ENCODE measurements around the gene VASH2.
"Not testable (repeated sequence)": the region's sequence is repeated elsewhere in the genome, so short reads cannot be mapped to it uniquely, and the experiment has no call there.

The VASH2 gene

DNA sequence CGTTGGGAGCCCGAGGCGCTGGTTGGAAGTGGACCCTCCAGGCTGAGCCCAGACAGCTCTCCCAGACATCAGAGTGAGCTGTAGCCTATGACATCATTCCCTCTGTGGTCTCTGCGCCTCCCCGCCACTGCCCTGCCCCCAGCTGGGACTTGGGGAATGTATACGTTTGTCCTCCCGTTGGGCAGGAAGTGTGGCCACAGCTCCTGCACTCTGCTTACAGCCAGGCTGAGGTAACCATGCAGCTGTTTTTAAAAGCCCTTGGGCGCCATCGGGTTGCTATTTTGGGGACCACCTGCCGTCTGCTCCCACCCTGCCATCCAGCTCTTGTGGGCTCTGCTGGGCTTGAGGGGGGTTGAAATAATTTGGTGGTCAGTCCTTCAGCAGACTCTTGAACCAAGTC, 7.8 kb downstream of the VASH2 start:
- no peak for FAIRE-seq

GRCh38 chr1:212959266-212960220, 9.2 kb downstream of the VASH2 start:
- no peak for FAIRE-seq

DNA sequence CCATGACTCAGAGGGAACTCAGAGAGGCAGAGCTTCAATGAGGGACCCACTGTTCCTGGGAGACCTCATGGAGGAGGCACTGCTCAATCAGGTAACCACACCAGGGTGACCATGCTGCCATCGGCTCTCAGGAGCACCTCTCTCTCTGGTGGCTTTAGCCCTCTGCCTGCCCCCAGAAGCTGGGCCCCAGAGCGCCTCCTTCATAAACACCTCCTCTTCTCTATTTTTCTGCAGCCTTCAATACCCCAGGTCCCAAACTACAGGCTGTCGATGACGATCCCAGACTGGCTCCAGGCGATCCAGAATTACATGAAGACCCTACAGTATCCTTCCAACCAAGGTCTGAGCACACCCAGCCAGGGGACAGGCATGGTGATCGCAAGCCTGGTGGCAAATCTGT, 10.6 kb downstream of the VASH2 start:
- FAIRE-seq = no peak

GRCh38 chr1:212962509-212962908, 12.2 kb downstream of the VASH2 start:
- FAIRE-seq = no peak

GRCh38 chr1:212964102-212964501, 13.8 kb downstream of the VASH2 start:
- FAIRE-seq = no peak

- FAIRE-seq = not testable (repeated sequence)
Observed at GRCh38 chr1:212964993-212965392, 14.7 kb downstream of the VASH2 start.

GRCh38 chr1:212966616-212967015, 16.3 kb downstream of the VASH2 start:
- FAIRE-seq = no peak

DNA sequence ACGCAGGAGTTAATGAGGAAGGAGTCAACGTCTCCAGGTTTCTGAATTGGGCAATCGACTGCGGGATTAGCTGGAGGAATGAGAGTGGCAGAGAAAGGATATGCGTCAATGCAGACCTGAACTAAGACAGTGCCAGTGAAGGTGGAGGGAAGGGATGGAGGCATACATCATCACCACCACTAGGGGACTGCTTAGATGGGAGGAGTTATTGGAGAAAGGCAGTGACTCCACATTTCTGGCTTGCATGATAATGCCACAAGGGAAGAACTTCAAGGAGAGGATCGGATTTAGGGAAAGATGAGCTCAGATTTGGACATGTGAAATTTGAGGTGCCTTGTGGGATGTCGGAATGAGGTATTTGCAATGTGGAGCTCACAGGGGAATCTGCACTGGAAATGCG, 17.5 kb downstream of the VASH2 start:
- FAIRE-seq = no peak

DNA sequence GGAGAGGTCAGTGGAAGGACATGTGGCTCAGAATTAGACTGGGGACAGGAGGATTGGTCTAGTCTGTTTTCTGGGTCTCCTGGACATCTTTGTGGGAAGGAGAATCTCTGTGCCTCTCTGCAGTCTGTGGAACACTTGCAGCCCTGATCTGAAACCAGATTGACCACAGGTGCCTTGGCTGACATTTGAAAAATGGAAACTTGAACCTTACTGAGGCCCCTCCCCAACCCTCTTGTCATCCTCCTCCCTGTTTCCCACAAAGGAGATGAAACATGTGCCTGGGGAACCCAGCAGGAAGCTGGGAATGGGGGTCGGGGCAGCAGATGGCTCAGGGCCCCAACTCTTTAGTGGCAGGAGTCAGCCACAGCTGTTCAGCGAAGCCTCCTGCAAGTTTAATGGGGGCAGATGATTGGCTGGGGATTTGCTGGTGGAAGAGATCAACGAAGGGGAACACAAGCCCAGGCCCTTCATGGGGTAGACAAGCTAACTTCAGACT, 18.1 kb downstream of the VASH2 start:
- FAIRE-seq = no peak

GRCh38 chr1:212970085-212970484, 19.7 kb downstream of the VASH2 start:
- no peak for FAIRE-seq

- FAIRE-seq = no peak
Observed at GRCh38 chr1:212971312-212971711, 21.0 kb downstream of the VASH2 start.

DNA sequence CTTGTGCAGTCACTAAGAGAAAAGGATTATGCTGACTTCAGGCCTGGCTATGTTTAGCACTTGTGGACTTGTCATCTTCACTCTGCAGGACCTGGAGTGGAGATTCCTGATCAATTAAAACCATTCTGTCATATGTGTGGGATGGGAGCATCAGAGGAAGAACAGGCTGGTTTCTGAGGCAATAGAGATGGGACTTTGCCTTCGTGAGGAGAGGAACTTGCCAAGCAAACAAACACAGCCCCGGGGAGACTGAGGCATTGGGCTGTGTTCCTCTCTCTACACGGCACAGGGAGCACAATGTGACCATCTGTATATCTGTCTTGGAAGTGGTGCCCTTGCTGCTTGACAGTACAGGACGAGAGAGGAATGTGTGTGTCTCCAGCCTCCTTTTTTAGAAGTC, 23.1 kb downstream of the VASH2 start:
- FAIRE-seq = no peak

GRCh38 chr1:212973899-212974298, 23.6 kb downstream of the VASH2 start:
- no peak for FAIRE-seq

DNA sequence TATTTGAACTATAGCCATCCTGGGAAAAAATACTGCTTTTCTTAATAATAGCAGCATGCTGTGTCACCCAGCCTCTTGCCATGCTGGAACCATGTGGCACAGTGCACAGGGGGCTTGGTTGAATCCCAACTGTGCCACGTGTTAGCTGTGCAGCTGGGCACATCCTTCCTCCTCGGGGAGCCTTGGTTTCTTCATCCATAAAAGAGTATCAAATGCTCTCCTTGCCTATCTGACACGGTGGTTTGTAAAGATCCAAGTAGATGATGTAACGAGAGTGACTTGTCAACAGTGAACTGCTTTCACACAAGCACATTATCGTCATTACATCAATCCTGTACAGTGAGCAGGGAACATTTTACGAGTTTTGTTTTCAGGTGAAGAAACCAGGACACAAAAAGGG, 24.4 kb downstream of the VASH2 start:
- no peak for FAIRE-seq

- FAIRE-seq = no peak
Observed at GRCh38 chr1:212975111-212975918, 25.0 kb downstream of the VASH2 start.

GRCh38 chr1:212976586-212976985, 26.2 kb downstream of the VASH2 start:
- no peak for FAIRE-seq

DNA sequence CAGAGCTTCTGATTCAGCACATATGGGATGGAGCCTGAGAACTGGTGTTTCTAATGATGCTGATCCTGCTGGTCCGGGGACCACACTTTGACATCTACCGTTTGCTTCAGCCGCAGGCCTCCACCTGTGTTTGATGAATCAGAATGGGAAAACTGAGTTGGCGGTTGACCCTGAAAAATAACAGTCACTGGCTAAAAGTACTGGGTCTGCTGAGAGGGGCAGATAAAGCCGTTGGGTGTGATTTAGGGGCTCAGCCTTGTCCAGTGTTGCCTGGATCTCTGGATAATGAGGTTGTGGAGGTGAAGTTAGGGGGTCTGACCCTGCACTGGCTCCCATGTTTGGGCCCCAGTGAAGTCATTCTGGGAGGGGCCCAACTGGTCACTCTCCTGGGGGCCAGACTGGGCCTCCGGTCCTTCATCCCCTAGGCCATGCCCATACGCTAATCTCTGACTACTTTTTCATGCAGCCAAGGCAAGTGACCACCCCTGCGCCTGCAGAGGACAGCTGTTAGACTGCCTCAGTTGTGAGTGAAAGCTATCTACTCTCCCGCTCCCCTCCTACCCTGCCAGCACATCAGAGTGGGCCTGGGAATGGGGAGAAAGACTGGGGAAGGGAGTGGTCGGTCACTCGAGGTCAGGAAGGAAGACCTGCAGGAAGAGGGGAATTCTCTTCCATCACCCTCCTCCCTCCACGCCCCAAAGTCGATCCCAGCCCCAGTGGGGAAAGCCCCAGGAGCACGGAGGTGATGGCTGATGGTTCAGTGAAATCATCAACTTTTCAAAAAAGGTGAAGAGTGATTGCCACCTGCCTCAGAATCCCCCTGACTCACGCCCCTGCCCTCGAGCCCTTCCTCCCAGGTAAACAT, 27.7 kb downstream of the VASH2 start:
- FAIRE-seq = no peak

DNA sequence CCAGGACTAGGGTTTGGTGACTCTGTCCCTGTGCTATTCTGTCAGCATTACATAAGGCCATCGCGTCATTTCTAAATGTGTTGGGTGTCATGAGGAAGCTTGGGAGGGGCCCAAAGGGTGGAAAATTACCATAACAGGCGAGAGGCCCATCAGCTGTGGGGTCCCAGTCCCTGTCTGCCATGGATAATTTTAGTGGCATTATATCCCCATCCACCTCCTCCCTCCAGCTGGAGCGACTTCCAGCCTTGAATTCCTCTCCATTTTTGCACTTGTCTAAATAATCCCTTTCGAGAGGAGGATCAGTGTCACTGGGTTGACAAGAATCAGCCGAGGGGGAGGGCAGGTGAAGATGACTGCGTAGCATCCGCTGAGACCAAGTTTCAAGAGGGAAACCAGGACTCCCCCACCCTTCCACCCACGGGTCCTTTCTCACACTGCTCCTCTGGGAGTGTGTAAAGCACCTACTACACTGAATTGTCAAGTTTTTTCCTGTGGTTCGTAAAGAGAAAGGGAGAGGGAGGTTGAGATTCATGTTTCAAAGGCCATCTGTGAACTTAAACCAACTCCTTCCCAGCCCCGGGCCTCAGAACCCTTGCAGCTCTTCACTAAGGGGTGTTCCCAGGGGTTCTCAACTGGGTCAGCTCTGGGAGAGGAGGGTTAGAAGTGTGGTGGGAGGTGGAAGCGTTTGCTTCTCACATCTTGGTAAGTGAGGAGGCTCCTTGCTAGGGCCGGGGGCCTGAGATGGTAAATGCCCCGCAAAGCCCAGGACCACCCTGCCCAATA, 29.2 kb downstream of the VASH2 start:
- no peak for FAIRE-seq

- FAIRE-seq = no peak
Observed at GRCh38 chr1:212980123-212980785, 29.9 kb downstream of the VASH2 start.

DNA sequence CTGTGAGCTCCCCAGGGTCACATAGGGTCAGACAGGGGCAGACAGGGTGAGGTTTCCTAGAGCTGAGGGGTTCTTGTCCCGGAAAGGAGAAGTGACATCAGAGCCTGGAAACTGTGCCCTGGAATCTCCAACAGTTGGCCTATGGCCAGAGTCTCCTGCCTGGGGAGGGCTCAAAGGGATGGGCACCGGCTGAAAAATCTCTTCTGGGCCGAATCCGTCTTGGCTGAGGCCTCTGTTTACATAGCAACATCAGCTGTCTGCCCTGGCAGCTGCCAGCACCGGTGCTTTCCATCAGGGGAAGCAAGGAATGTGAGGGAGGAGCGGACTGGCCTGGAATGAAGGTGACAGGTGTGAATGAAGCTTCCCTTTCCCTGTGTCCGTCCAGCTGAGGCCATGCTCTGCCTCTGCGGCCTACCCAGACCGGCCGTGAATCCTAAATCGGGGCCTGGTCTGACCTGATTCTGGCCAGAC, 30.7 kb downstream of the VASH2 start:
- FAIRE-seq = no peak

All from G401.6 (cell line).